HG03066 (cell line): ENCODE data around the gene FHIT.
"Not testable (repeated sequence)": the region's sequence is repeated elsewhere in the genome, so short reads cannot be mapped to it uniquely, and the experiment has no call there.

ENCODE experiments used
- ATAC-seq: cut with Tn5 transposase; IDR thresholded peaks from one replicate; pipeline ENCODE4 v1.9.1; 2021; ENCODE audit warnings: low read depth; ENCODE audit not compliant: unreplicated experiment

FHIT gene

DNA sequence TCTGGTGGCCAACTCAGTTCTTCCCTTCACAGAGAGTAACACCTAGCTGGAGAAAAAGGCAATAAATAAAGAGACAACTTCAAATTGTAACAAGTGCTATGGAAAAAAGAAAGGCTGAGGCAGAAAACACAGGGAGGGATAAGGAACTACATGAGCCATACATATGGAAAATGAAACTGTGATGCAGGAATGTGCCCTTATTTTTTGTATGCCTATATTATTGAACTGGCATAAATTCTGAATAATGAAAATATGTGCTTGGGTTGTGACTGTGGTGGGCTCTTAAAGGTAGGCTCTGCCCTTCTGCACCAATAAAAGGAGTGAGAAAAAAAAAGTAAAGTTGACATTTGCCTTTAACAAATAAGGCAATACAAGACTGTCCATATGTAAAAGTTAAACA lies 19.6 kb downstream of the FHIT start:
- ATAC-seq = no peak

GRCh38 chr3:61227799-61228198 lies 23.5 kb downstream of the FHIT start:
- no peak for ATAC-seq

DNA sequence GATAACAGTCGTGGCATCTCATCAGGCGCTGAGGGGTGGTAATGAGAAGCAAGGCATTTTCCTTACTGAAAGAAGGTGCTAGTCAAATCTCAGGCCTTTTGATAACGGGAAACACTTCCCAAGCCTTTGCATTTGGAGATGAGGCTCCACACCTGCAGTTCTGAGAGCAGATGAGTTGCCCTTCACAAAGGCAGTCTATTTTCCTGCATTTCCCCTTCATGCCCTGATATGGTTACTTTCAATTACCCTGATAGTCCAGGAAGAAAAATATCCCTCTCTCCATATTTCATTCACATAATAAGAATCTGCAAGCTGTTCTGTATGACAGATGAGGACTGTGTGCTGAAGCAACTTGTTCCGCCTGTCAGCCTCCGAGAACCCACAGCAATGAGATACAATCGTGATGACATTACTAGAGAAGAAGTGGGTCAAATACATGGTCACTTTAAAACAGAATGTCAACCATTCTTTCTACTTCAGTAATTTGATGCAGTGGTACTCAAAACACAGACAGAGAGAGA lies 25.0 kb downstream of the FHIT start:
- ATAC-seq = no peak

- no peak for ATAC-seq
Observed at GRCh38 chr3:61224823-61225222, 26.4 kb downstream of the FHIT start.

- ATAC-seq = no peak
Observed at GRCh38 chr3:61223451-61223850, 27.8 kb downstream of the FHIT start.

GRCh38 chr3:61222467-61222866 lies 28.8 kb downstream of the FHIT start:
- no peak for ATAC-seq

DNA sequence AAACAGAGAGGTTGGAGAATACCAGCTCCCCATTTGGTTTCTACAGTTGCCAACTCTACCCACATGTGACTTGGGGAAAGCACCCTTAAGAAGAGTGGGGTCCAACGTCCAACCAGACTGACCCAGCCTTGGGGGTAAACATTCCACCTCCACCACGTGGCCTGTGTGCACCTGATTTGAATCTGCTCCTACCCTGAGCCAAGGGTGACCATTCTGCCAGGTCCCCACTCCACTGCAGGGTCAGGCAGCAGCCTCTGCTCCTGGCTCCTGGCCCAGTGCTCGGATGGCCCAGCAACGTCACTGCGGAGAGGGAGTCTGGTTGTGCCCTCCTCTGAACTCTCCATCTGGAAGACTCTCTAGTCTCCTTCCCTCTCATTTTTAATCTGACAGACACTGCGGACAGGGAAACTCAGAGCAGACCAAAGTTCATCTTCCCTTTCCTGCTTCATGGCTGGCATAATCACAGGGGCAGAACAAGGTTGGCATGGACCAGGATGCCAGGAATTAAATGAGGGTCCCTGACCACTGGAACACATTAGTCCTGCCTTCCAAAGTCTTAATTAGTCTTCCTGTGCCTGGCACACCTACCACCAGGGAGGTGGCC lies 29.4 kb downstream of the FHIT start:
- ATAC-seq = no peak

GRCh38 chr3:61218504-61218903 lies 32.7 kb downstream of the FHIT start:
- no peak for ATAC-seq

- ATAC-seq = not testable (repeated sequence)
Observed at GRCh38 chr3:61216171-61216570, 35.1 kb downstream of the FHIT start.

DNA sequence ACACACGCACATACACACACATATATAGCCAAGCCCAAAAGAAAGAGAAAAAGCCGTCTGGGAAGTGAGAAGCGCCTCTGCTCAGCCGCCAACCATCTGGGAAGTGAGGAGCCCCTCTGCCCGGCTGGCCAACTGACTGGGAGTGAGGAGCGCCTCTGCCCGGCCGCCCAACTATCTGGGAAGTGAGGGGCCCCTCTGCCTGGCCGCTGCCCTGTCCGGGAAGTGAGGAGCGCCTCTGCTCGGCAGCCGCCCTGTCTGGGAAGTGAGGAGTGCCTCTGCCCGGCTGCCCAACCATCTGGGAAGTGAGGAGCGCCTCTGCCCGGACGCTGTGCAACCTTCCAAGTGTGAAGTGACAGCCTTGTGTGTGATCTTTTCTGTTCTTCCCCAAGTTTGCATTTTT lies 49.2 kb downstream of the FHIT start:
- ATAC-seq = no peak

DNA sequence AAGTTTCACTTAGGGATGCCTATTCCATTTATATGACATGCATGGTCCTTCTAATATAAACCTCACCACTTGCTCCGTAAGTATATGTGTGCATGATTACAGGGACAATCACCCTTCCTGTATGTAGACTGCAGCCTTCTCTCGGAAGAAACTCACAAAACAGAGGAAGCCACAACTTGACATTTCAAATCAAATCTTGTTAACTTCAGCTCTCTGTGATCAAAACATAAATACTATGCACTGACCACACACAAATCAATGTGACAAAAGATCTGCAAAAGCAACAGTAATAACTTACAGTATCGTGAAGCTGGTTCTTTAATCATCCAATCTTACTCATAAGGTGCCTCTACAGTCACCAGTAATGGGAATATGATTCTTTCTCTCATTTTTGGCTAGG lies 50.2 kb downstream of the FHIT start:
- no peak for ATAC-seq

GRCh38 chr3:61200270-61200669 lies 51.0 kb downstream of the FHIT start:
- no peak for ATAC-seq

- ATAC-seq = no peak
Observed at GRCh38 chr3:61199843-61200242, 51.4 kb downstream of the FHIT start.

DNA sequence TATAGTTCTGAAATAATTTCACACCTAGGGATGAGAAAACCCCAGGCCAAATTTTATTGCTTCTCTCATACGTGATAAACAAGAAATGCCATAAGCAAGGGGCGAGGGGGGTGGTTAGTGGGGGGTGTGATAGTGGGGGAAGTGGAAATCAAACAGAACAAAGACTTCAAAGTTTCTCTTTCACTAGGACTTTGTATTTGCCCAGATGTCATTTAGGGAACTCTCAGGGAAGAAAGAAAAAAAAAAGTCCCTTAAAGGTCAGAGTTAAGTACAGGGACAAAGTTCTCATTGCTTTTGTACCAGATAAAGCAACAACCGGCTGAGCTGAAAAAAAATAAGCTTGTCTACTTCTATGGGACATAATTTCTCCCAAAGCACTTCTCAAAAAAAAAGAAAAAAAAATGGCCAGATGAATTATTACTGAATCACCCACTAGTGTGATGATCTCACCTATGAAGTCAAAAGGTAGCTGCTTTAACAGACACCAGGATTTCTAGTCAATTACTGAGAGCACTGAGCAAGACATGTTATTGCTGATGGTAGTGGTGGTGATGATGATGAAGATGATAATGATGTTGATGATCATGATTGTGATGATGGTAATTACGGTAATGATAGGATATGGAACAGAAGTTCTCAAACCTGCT lies 56.2 kb downstream of the FHIT start:
- no peak for ATAC-seq

- no peak for ATAC-seq
Observed at GRCh38 chr3:61192222-61192621, 59.0 kb downstream of the FHIT start.

DNA sequence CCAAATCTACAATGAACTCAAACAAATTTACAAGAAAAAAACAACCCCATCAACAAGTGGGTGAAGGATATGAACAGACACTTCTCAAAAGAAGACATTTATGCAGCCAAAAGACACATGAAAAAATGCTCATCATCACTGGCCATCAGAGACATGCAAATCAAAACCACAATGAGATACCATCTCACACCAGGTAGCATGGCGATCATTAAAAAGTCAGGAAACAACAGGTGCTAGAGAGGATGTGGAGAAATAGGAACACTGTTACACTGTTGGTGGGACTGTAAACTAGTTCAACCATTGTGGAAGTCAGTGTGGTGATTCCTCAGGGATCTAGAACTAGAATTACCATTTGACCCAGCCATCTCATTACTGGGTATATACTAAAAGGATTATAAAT lies 61.0 kb downstream of the FHIT start:
- not testable (repeated sequence) for ATAC-seq

DNA sequence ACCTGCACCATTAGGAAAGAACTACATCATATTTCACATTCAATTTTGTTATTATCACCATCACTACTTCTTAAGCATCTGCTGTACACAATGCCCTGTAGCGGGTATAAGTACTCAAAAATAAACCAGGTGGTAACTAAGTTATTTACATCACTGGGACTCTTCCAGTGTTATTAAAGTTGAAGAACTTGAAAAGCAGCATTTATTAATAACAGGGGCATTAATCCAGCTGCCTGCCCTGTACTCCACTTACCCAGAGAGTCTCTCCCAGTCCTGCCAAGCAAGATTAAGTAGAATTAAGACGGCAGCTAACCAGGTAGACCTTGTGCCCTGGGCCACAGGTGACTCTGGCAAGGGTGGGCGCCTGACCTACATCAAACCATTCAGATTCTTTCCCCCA lies 65.2 kb downstream of the FHIT start:
- ATAC-seq = no peak

DNA sequence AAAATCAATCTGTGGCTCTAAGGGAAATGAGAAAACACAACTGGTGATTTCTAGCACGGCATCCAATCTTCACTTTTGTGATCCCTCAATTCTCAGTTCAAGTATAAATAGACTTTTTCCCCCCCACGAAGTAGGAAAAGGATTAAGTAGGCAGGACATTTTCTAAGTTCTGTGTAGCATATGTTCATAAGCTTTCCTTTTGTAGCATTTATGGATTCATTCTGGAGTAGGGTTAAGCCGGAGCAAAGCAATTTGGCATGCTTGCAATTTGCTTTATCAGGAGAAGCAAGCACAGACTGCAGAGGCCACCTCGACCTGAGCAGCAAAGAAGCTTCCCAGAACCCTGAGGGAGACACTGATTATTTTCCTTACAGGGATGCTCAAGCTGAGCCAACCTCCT lies 66.3 kb downstream of the FHIT start:
- ATAC-seq = no peak

DNA sequence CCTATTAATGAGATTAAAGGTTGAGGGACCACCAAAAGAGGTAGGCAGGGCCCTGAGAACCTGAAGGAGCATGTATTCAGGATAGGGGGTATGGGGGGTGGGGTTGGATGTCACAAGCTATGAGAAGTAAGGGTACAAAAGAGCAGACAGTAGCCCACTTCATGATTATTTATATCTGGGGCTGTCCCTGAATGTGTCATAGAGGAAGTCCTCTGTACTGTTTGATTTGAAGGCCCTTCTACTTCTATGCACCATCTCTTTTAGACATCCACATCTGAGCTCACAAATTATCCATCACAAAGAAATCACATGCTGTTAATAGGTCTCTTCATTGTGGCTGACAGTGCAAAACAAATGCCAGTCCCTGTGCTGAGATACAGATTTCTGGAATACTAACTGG lies 68.6 kb downstream of the FHIT start:
- no peak for ATAC-seq

GRCh38 chr3:61181874-61182273 lies 69.4 kb downstream of the FHIT start:
- peak; percentile 97 for ATAC-seq

DNA sequence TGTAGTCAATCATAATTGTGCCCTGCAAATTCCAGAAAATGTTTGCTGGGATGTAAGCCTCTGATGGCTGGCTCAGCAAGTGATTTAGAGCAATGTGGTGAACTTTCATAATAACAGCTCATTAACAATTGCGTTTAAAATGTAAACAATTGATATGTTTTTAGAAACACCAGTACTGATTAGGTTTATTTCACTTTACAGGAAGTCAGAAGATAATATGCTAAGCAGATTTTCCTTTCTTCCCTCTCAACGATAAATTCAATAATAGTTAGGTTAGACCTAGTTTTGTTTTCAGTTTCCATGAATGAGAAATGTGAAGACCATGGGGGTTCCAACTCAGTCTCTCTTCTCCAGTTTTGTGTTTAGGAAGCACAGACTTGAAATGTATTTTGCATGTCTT lies 71.0 kb downstream of the FHIT start:
- no peak for ATAC-seq

DNA sequence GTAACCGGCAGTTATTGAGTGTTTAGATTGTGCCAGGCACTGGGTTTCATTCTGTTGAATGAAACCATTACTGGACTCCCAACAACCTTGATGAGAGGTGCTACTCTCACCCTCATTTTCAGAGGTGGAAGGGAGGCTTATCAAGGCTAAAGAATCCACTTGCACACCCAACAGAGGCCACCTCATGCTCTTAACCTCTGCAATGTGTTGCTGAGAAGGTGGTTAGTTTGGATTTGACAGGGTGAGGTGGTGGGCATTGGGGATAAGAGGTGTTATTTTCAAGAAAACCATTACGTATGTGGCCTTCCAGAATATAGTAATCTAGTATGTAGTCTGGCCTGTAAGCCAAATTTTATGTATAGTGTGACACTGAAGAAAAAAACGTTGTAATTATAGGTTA lies 73.1 kb downstream of the FHIT start:
- no peak for ATAC-seq
